Measurements from ENCODE around the gene RGS3. TPM values are rescaled to one million over a fixed set of nuclear protein-coding genes. Genes with fewer than 3 reads are reported as not detected.

The RGS3 gene
- total and polyA plus RNA-seq, 2 of the 13 experiments (the other 11 are each of a cell fraction or from before 2014, with no cell fraction given): 17.1 to 28.8 TPM

DNA sequence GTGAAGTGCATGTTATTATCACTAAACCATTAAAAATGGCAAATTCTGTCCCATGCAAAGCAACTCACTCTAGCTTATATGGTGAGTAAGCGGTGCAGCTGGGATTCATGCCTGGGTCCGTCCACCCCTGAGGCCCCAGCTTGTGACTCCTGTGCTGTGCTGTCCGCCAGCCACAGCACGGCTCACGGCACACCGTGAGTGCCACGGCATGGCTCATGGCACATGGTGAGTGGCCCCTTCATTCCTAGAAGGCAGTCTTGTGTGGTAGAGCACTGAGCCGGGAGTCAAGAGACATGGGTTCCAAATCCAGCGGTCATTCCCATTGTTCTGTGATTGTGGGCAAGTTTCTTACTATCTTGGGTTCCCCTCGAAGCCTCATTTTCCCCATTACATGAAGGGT, 18.8 kb downstream of the RGS3 start (continued):
- TF ChIP-seq, protein P1, sequence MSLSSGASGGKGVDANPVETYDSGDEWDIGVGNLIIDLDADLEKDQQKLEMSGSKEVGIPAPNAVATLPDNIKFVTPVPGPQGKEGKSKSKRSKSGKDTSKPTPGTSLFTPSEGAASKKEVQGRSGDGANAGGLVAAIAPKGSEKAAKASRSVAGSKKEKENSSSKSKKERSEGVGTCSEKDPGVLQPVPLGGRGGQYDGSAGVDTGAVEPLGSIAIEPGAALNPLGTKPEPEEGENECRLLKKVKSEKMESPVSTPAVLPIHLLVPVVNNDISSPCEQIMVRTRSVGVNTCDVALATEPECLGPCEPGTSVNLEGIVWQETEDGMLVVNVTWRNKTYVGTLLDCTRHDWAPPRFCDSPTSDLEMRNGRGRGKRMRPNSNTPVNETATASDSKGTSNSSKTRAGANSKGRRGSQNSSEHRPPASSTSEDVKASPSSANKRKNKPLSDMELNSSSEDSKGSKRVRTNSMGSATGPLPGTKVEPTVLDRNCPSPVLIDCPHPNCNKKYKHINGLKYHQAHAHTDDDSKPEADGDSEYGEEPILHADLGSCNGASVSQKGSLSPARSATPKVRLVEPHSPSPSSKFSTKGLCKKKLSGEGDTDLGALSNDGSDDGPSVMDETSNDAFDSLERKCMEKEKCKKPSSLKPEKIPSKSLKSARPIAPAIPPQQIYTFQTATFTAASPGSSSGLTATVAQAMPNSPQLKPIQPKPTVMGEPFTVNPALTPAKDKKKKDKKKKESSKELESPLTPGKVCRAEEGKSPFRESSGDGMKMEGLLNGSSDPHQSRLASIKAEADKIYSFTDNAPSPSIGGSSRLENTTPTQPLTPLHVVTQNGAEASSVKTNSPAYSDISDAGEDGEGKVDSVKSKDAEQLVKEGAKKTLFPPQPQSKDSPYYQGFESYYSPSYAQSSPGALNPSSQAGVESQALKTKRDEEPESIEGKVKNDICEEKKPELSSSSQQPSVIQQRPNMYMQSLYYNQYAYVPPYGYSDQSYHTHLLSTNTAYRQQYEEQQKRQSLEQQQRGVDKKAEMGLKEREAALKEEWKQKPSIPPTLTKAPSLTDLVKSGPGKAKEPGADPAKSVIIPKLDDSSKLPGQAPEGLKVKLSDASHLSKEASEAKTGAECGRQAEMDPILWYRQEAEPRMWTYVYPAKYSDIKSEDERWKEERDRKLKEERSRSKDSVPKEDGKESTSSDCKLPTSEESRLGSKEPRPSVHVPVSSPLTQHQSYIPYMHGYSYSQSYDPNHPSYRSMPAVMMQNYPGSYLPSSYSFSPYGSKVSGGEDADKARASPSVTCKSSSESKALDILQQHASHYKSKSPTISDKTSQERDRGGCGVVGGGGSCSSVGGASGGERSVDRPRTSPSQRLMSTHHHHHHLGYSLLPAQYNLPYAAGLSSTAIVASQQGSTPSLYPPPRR (CRISPR knock-in tag; IDR thresholded peaks at IDR 0.05; ENCODE audit: borderline replicate concordance): no peak
- no peak for TF ChIP-seq ZNF30 (CRISPR knock-in tag; IDR thresholded peaks at IDR 0.05)

GRCh38 chr9:113482991-113483675, 19.6 kb downstream of the RGS3 start:
- Histone ChIP-seq H3K4me1 (ENCODE audit: insufficient read depth, low read length) (peaks cover 10% of the 10 kb centered on the region), H3K4me2 (ENCODE audit: low read depth, low read length) (no peak overlapping the region), H2AFZ (ENCODE audit: low read length) (no peak overlapping the region), H3K9me3 (ENCODE audit: low read length) (no peaks in the 10 kb centered on the region), H3K36me3 (replicated peaks in 1 of 2; ENCODE audit: control insufficient read depth in 1 of 2, insufficient read depth in 2 of 2, low read length in 2 of 2) (peaks cover 18 to 64% of the 10 kb centered on the region in 2 experiments; a peak in 4 of 5 replicates), H4K20me1 (ENCODE audit: insufficient read depth, low read length) (no peaks in the 10 kb centered on the region), H3K9ac (ENCODE audit: insufficient read depth, low read depth, low read length) (no peak overlapping the region), H3K4me3 (replicated peaks in 1 of 3; ENCODE audit: insufficient read depth in 1 of 3, low read depth in 2 of 3, low read length in 3 of 3) (no peak overlapping the region), H3K27me3 (ENCODE audit: control insufficient read depth in 1 of 2, insufficient read depth in 2 of 2, low read length in 2 of 2) (no peaks in the 10 kb centered on the region), H3K27ac (ENCODE audit: extremely low read length, insufficient read depth, low read length) (no peak overlapping the region), H3K79me2 (ENCODE audit: insufficient read depth, low read length) (no peaks in the 10 kb centered on the region)
- ATAC-seq (no peak), DNase-seq (ENCODE audit: low spot score) (no peak), FAIRE-seq (no peak)
- intact Hi-C loops (cut with micrococcal nuclease; ENCODE audit: unreplicated experiment) (no loop called here), in situ Hi-C loops (cut with HindIII; ENCODE audit: extremely low pct_ligation_motif_present, low pct_unique_long_range_greater_than_20kb) (no loop called here)
- ChIA-PET POLR2A (interaction anchor here (1.9 kb wide), 1 partner anchor 22 kb away, joined by 8 read pairs; no protein-coding TSS in a partner anchor), CTCF (ENCODE audit: low intra/inter-chr PET ratio, low total read pairs) (no interaction called here)
- no TSS peak for BruUV-seq (replicated peaks)
- WGBS (ENCODE audit: low lambda C conversion rate): 97% methylated on average over 3 of the region's 6 CpGs
- no peak for TF ChIP-seq ZNF20 (CRISPR knock-in tag; IDR thresholded peaks at IDR 0.05)
- no peak for TF ChIP-seq ZNF746 (CRISPR knock-in tag; IDR thresholded peaks at IDR 0.05)
